Activated CD4-positive, alpha-beta T cell treated with anti-CD3 and anti-CD28 coated beads for 1 hour (primary cell): ENCODE data around the gene GRIA3.
"Not testable (repeated sequence)": the region's sequence is repeated elsewhere in the genome, so short reads cannot be mapped to it uniquely, and the experiment has no call there.

Experiments
- DNase-seq: peaks from one replicate; pipeline ENCODE4 v3.0.0-alpha.2; 2020

Gene GRIA3

DNA sequence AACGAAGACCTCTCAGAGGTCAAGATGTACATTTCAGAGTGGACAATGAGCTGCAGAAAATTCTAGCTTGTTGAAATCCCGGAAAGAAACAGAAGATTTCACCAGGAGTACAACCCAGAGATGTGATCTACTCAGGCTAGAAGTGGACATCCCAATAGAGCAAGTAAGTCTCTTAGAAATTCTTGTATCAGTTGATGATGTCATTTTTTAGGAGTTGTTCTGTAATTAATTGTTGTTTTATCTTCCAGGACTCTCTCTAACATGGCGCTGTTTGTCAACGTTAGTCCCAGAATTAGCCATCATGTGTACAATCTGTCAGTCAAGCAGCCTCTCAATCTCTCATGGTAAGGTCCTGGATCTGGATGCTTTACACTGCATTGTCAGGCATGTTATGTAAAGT lies 174.4 kb downstream of the GRIA3 start:
- DNase-seq = no peak

- no peak for DNase-seq
Observed at GRCh38 chrX:123361371-123361770, 177.3 kb downstream of the GRIA3 start.

DNA sequence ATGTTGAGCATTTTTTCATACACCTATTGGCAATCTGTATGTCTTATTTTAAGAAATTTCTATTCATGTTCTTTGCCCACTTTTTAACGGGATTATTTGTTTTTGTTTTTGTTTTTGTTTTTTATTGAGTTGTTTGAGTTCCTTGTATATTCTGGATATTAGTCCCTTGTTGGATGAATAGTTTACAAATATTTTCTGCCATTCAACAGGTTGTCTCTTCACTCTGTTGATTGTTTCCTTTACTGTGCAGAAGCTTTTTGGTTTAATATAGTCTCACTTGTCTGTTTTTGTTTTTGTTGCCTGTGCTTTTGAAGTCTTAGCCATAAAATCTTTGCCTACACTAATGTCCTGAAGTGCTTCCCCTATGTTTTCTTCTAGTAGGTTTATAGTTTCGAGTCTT lies 202.1 kb downstream of the GRIA3 start:
- not testable (repeated sequence) for DNase-seq

DNA sequence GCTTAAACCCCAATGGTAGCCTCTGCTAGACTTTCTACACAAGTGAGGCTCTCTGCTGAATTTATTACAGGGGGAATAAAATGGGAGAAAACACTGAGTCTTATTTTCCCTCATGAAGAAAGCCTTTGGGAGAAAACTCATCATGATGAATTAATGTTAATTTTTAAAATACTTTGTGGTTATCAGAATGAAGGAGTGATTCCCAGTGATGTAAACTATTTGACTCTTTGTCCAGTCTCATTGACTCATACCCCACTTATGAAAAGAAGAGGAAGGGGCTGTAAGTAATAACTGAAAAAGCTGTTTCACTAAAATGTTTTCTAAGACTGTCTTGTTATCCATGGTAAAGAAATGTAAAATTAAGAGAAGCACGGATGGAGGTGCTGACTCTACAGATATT lies 208.8 kb downstream of the GRIA3 start:
- DNase-seq = no peak

DNA sequence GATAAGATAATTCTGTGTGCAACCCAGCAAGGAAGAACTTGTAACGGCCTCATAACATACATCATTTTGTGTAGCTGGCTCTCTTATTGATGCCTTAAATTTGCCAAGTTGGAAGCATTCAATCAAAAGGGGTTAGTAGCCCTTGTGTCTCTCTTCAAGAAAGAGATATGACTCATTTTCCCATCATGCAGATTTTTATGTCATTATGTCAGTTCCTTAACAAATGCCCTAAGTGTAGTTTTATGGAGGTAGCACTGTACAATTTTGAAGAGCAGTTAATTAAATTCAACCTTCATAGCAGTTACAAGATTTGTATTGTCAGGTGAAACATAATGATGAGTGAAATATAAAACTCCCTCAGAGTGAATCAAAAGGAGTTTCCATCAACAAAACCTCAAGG lies 215.6 kb downstream of the GRIA3 start:
- no peak for DNase-seq

GRCh38 chrX:123405231-123405630 lies 221.2 kb downstream of the GRIA3 start:
- no peak for DNase-seq

GRCh38 chrX:123408821-123409737 lies 225.0 kb downstream of the GRIA3 start:
- DNase-seq = no peak

DNA sequence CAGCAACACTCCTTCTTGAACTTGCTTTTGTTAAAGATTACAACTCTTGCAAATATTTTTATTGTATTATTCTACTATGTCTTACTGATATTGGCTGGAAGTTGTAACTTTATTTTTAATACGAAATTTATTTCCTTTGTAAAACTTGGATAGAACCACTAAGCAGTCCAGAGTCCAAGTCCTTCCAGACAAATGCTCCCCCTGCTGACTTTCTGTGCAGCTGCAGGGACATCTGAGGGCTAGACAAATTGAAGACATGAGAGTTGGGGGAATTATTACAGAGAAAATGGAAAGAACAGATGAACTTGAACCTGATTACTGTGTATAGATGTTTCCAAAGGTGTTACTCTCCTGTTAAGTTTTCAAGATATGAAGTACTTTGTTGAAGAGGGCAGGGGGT lies 238.8 kb downstream of the GRIA3 start:
- no peak for DNase-seq

- no peak for DNase-seq
Observed at GRCh38 chrX:123424546-123424945, 240.5 kb downstream of the GRIA3 start.

DNA sequence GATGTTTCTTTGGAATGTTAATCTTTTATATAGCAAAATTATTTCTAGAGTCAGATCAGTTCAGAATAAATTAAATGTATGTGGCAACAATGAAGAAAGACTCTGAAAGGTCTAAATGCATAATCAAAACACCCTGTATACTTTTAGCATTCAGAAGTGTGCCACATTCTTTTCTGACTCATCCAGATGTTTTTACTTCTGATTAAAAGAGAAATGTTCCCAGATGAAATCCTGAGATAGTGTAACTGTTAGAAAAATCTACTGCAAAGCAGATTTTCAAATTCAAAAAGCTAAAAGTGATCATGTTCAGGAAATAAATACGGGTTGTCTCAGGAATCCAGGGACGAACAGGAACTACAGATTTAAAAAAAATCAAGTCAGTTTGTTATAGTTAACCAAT lies 241.4 kb downstream of the GRIA3 start:
- no peak for DNase-seq

DNA sequence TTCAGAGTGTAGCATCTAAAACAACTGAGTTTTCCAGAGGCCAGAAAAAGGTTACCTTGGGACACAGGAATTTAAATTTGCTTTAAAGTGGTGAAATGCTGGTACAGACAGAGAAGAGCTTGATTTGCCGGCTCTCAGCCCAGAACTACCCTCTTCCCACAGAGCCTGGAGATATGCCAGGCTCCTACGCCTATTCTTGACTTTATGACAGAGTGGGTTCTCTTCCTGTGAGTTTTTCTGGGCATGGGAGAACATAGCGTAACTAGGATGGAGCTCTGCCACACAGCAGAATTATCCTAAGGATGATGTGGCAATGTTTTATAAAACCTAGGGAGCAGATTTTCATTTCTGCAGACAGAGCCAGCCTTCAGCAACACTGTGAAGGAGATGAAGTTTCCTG lies 241.8 kb downstream of the GRIA3 start:
- no peak for DNase-seq

DNA sequence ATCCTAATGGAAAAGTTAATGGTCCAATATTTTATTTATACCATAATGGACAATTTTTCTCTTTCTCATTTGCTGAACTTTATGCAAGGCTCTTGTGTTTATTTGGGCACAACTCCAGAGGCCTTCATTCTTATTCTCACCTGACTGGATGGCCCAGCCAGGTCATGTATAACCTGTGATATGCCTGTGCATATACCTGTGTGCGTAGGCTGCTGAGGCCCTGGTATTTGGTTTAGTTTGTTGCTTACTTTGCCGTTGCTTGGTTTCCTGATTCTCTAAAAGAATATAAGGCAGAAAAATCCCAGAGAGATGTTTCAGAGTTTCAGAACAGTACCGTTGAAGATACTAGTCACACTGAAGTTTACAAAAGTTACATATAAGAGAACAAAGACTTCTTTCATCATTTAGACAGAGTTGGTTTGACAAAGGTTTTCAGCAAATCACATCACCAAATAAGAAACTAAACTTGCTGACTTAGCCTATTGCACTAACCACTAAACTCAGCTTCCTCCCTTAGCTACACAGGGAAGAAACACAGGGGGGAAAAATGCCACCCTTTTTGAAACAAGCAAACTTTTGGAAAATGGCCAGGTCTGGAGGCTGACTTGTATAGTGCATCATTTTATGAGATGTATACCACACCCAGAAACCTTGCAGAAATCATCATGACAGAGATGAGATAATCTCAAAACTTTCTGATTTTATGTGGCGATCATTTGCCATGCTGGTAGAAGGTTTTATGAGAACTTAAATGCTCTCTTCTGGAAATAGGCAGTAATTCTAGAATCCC lies 248.5 kb downstream of the GRIA3 start:
- no peak for DNase-seq

- DNase-seq = no peak
Observed at GRCh38 chrX:123436512-123437136, 252.5 kb downstream of the GRIA3 start.

DNA sequence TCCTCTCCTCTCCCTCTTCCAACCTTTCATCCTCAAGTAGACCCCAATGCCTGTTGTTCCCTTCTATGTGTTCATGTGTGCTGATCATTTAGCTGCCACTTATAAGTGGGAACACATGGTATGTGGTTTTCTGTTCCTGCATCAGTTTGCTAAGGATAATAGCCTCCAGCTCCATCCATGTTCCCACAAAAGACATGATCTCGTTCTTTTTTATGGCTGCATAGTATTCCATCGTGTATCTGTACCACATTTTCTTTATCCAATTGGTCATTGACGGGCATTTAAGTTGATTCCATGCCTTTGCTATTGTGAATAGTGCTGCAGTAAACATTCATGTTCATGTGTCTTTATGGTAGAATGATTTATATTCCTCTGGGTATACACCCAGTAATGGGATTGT lies 255.8 kb downstream of the GRIA3 start:
- DNase-seq = not testable (repeated sequence)

- DNase-seq = no peak
Observed at GRCh38 chrX:123442764-123443163, 258.7 kb downstream of the GRIA3 start.

GRCh38 chrX:123447506-123447905 lies 263.4 kb downstream of the GRIA3 start:
- no peak for DNase-seq

DNA sequence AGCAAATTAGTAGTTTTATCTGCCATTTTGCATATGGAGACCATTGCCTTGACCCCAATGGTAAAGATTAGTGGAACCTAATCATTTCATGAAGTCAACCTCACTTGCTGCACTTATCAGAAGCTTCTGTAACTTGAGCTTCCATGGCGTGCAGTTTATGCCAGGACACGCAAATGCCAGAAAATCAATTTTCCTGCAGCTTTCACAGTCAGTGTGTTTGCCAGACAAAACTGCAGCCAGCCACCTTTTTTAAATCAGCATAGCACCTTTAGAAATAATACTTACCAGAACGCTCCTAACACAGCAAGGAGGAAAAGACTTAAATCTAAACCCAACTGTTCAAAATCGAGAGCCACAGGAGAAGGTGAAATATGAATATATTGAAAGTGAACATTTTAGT lies 265.3 kb downstream of the GRIA3 start:
- DNase-seq = no peak

GRCh38 chrX:123450222-123450621 lies 266.1 kb downstream of the GRIA3 start:
- no peak for DNase-seq

- no peak for DNase-seq
Observed at GRCh38 chrX:123454712-123455431, 270.8 kb downstream of the GRIA3 start.

GRCh38 chrX:123455693-123456092 lies 271.6 kb downstream of the GRIA3 start:
- no peak for DNase-seq

DNA sequence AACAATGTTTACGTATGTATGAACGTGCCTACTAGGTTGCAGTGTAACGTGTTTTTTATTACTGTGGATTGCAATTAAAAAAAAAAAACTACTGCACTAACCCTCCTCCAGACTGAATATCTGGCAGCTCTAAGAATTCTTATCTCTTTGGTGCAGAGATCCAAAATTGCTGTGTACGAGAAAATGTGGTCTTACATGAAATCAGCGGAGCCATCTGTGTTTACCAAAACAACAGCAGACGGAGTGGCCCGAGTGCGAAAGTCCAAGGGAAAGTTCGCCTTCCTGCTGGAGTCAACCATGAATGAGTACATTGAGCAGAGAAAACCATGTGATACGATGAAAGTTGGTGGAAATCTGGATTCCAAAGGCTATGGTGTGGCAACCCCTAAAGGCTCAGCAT lies 280.6 kb downstream of the GRIA3 start:
- DNase-seq = no peak

GRCh38 chrX:123468481-123468880 lies 284.4 kb downstream of the GRIA3 start:
- no peak for DNase-seq
